Measurements from ENCODE around the gene HPCAL4. TPM values are rescaled to one million over a fixed set of nuclear protein-coding genes. Genes with fewer than 3 reads are reported as not detected.

Gene HPCAL4
- total RNA-seq, 2 donors from 2014 or later, result 0.06 TPM; not detected in 1

DNA sequence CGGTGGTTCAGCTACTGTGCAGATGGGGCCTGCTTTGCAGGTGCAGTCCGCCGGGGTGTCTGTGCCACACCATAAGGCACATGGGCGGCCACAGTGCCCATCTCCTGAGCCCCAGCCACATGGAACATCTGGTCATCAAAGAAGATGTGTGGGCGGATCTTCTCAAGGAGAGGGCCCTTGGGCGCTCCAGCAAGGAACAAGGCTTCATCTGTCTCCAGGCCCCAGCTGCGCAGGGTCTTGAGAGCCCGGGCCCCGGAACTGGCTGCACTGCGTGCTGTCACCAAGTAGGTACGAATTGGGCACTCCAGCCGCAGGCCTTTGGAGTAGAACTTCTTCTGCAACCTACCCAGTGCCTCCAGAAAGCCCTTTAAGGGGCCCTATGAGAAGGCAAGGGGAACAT is 32.1 kb downstream of the HPCAL4 start:
- ATAC-seq (no peak), DNase-seq (no peak)
- intact Hi-C loops (cut with DNase I, micrococcal nuclease), result loop anchor here in 1 of 2 donors (10.0 kb wide), 1 partner anchor 54 kb away; no protein-coding TSS in a partner anchor

DNA sequence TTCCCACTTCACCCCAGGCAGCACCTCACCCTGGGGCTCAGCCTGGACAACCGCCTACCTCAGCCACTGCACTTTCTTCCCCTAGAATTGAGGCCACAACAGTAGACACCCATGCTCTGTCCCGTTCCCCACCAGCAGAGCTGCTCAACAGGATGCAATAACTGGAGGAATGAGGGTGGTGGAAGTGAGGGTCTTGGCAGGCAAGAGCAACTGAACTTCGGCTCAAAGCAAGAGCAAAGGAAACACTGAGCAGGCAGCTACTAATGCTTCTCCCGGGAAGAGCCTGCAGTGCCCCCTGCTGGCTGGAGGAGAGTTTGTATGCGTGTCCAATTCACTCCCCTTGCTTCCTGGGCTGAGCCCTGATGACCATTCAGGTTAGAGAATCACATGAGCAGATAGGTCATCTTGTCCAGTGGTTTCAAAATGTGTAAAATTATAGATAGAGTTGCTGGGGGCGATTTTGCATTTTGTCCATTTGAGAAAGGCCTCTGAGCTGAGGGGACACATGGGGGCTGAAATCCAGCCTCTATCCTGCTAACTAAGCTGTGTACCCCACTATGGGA is 33.2 kb downstream of the HPCAL4 start:
- intact Hi-C loops (cut with DNase I, micrococcal nuclease), result loop anchor here in 1 of 2 donors (10.0 kb wide), 1 partner anchor 53 kb away; no protein-coding TSS in a partner anchor
- peak in 1 of 2 donors; percentile 71 for DNase-seq
- peak; percentile 77 for ATAC-seq

DNA sequence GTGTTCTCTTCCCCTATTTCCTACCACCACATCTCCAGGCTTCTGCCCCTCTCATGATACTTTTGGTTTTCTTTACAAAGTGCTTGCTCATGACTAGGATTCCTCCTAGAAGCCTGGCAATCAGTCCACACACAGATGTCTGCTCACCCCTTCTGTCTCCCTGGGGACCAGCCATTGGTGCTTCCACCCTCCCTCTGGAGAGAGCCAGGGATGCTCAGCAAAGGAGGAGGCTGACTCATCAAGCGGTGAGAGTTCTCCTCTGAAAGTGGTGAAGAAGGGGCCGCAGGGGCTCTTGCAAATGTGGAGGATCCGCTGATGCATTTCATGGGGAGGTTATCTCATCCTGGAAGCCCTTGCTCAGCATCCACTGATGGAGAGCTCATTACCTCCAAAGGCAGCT is 33.8 kb downstream of the HPCAL4 start:
- no peak for ATAC-seq
- no peak for DNase-seq
- intact Hi-C loops (cut with DNase I, micrococcal nuclease), result loop anchor here in 1 of 2 donors (10.0 kb wide), 1 partner anchor 53 kb away; no protein-coding TSS in a partner anchor

DNA sequence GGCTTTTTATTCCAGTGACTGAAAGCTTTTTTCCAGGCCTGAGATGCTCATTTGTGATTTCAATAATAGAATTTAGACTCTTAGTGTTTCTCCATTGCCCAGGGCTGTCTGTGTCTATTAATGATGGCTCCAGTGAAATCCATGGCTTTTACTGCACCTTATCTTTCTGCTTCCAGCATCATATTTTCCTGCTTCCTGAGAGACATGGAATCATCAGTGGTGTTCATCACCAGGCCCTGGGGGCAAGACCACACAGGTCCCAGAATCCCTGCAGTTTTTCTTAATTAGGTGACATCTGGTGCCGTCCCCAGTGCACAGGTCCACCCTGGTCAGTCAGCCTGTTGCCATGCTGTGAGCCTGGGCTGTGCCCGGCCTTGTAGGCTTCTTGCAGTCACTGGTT is 34.8 kb downstream of the HPCAL4 start:
- intact Hi-C loops (cut with DNase I, micrococcal nuclease), result loop anchor here in 1 of 2 donors (10.0 kb wide), 1 partner anchor 52 kb away; no protein-coding TSS in a partner anchor
- ATAC-seq (no peak), DNase-seq (no peak)

DNA sequence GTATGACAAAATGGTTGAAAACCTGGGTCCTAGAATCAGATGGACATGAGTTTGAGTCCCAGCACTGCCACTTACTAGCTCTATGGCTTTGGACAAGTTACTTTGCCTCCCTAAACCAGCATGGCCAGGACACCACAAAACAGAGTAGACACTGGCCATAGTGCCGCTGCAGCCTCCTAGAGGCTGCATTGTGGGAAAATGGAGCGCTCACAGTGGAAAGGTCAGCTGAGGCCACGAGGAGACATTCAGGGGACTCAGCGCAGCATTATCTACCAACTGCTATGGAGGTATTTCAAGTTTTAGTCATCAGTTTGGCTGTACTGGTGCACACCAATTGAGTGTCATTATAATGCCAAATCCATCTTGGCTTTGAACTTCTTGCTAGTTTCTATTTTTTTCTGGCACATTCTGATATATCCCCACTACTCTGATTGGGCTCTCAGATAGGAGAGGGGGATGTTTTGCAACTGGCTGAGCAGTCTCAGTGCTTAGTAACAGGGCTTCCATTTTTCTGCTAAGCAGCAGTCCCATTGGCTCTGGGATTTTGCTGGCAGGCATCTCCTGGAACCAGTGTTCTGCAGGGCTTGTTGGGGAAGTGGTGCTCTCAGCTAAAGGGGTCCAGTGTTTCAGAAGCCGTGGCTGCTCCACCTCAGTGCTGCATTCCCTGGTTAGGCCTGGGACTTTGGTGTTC is 35.5 kb downstream of the HPCAL4 start:
- no peak for DNase-seq
- no peak for ATAC-seq
- intact Hi-C loops (cut with DNase I, micrococcal nuclease), result loop anchor here in 1 of 2 donors (10.0 kb wide), 1 partner anchor 51 kb away; no protein-coding TSS in a partner anchor

DNA sequence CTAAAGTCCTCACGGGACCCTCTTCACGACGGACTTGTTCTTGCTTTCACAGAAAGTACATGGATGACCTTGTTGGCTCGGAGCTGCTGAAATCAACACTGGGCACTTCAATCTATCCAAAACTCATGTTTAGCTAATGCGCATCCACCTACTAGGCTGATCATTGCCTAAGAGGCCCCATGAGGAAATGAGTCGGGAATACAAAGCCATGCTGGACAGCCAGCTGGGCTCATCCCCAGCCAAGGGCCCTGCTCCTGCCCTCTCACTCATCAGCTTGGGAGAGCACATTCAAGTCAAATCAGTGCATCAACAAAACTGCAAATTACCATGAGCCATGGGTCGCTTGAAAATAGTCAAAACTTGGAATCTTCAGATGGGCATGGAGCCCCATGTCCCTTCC is 36.9 kb downstream of the HPCAL4 start:
- intact Hi-C loops (cut with DNase I, micrococcal nuclease), result loop anchor here in 1 of 2 donors (10.0 kb wide), 1 partner anchor 49 kb away; no protein-coding TSS in a partner anchor
- ATAC-seq (no peak), DNase-seq (no peak)

DNA sequence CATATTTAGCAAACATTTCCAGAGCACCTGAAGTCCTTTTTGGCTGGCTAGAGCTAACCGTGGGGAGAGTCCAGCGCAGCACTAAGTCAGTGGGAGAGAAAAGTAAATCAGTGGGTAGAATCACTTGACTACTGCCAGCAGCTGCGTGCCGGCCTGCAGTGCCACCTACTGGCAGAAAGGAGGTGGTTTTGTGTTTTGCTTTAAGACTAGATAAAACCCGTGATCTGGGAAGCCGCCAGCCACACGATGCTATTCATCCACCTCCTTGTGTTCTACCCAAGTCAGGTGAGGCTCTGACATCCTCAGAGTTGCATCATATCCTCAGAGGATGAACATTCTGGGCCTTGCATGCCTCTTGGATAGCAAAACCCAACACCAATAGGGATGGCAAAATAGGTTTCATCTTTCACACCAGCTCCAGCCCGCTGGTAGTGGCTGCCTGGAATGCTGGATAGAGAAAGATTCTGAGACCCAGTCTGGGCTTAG is 37.6 kb downstream of the HPCAL4 start:
- ATAC-seq, result peak; percentile 85
- peak; percentile 62 to 82 for DNase-seq
- intact Hi-C loops (cut with DNase I, micrococcal nuclease), result loop anchor here (1.0 to 10.0 kb wide), 2 partner anchors 47 to 49 kb away; no protein-coding TSS in a partner anchor

DNA sequence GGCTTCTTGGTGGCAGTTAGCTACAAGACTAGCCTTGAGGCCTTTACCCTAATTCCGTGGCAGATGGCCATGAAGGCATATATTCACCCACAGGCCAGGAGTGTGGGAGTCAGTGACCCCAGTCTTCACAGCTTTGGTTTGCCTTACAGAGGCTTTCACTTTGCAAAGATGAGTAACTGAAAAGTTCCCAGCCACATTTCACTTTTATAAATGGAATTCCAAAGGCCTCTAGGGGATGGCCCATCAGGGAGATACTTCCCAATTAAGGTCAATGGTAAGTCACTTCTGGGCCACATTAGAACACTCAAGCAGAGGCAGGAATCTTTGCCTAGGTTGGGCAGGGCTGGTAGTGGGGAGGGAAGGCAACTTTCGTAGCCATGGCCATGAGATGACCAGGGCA is 38.7 kb downstream of the HPCAL4 start:
- intact Hi-C loops (cut with DNase I, micrococcal nuclease), result loop anchor here in 1 of 2 donors (10.0 kb wide), 1 partner anchor 48 kb away; no protein-coding TSS in a partner anchor
- DNase-seq, result no peak
- no peak for ATAC-seq

DNA sequence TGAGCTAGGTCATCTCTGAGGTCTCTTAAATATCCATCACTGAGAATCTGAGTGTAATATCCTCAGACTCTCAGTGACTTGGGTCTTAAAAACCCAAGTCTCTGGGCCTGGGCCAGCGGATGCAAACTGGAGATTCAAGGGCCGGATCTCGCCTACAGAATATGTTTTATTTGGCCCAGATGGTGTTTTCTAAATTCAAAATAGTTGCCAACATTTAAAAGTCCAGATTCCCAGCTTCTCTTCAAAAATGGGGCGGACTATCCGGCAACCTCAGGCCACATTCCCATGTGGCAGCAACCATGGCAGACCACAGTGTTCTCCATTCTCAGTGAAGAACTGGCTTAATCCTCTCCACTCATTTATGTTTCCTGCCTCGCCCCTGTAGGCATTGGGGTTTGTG is 39.1 kb downstream of the HPCAL4 start:
- intact Hi-C loops (cut with DNase I, micrococcal nuclease), result loop anchor here in 1 of 2 donors (10.0 kb wide), 1 partner anchor 47 kb away; no protein-coding TSS in a partner anchor
- no peak for ATAC-seq
- no peak for DNase-seq

DNA sequence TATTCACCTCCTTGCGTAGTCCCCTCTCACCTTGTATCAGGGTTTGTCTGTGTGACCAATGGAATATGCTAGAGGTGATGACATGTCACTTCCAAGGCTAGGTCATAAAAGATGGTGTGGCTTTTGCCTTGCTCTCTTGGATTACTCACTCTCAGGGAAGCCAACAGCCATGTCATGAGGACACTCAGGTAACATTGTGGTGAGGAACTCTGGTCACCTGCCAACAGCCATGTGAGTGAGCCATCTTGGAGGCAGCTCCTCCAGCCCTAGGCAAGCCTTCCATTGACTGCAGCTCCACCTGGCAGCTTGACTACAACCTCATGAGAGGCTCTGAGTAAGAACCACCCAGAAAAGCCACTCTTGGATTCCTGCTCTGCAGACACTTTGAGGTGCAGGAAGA is 40.8 kb downstream of the HPCAL4 start:
- DNase-seq (no peak), ATAC-seq (no peak)
- intact Hi-C loops (cut with DNase I, micrococcal nuclease), result loop anchor here in 1 of 2 donors (10.0 kb wide), 1 partner anchor 46 kb away; no protein-coding TSS in a partner anchor

DNA sequence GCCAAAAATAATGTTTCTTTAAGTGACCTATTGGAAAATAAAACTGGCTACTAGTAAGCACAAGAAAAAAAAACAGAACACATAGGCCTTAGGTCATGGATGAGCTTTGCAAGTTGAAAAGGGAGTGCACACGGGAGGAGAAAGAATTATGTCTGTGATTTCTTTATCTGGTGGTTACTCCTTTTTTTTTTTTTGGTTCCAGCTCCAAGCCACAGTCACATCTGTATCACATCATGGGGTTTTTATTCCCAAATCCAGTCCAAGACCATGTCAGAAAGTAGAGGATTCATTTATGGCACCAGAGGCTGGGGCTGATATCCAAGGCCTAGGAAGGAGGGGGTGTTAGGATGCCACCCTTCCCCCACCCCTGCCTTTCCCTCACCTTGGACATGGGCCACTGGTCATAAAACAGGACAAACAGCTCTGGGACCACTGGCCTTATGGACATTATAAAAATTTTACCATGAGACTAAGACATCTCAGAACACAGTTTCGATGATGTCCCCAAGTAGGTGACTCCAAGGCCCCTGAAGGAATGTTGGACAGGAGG is 41.5 kb downstream of the HPCAL4 start:
- intact Hi-C loops (cut with DNase I, micrococcal nuclease), result loop anchor here in 1 of 2 donors (10.0 kb wide), 1 partner anchor 45 kb away; no protein-coding TSS in a partner anchor
- DNase-seq (no peak), ATAC-seq (no peak)

DNA sequence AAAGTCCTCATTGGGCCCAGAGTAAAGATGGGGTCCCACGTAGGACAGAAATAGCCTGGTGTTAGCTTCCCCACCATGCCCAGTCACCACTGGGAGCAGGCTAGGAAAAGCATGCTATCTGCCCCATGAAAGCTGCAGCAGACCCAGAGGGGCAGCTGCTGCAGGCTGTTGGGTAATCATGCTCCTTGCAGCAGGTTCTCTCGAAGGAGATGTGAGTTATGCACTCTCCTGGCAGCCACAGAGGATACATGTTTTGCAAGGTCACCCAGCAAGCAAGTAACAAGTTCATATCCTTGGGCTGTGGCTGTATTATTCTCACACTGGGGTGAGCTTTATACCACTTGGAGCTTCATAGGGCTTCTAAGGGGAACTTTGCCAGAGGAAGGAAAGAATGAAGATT is 42.7 kb downstream of the HPCAL4 start:
- no peak for ATAC-seq
- no peak for DNase-seq
- intact Hi-C loops (cut with DNase I, micrococcal nuclease), result no loop called here

DNA sequence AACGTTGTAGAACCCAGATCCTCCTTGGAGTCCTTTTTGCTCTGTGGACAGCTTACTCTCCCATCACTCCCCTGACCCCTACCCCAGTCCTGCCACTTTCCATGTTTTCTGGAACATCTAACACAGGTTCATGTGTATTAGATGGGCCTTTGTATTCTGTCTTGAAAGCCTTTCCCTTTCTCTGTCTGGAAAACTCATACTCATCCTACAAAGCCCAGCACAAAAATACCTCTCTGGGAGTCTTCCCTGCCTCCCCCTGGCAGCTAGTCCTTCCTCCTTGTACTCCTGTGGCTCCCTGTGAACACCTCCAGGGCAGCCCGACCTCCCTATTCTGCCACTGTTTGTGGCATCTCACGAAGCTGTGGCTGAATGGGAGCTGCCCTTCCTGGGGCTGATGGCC is 44.0 kb downstream of the HPCAL4 start:
- no peak for ATAC-seq
- intact Hi-C loops (cut with DNase I, micrococcal nuclease), result no loop called here
- no peak for DNase-seq

DNA sequence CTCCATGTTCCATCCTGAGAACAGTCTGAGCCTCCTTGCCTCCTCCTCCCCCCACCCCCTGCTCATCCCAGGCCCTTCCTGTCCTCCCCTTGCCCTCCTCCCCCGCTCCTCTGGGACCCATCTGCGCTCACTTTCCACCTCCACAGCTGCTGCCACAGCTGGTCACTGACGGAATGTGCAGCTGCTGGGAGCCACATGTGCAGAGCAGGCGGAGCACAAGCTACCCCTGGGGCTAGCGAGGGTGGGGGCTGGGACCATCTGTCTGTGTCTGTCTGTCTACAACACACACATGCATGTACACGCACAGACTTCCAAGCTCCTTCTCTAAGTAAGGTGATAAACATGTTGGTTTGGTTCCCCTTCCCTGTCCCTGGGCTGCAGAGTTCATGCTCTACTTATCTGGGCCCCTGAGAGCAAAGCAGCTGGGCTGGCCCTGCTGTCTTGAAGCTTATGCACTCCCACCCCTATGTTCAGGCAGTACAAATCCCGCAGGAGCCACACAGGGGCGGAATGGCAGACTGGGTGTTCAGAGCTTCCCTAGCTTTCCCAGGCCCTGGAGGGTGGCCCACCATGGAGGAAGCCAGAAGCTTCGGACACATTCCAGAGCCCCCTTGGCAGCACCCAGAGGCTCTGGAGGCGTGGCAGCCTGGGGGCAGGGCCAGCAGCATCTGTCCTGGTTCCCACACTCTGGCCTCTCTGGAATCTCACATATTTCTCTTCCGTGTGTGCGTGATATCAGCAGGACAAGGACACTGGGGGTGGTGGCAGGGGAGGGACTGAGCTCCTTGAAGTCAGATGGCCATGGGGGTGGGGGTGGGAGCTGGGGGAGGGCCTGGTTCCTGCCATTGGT is 44.8 kb downstream of the HPCAL4 start:
- DNase-seq, result peak; percentile 36 to 47
- intact Hi-C loops (cut with DNase I, micrococcal nuclease), result no loop called here
- ATAC-seq, result no peak

DNA sequence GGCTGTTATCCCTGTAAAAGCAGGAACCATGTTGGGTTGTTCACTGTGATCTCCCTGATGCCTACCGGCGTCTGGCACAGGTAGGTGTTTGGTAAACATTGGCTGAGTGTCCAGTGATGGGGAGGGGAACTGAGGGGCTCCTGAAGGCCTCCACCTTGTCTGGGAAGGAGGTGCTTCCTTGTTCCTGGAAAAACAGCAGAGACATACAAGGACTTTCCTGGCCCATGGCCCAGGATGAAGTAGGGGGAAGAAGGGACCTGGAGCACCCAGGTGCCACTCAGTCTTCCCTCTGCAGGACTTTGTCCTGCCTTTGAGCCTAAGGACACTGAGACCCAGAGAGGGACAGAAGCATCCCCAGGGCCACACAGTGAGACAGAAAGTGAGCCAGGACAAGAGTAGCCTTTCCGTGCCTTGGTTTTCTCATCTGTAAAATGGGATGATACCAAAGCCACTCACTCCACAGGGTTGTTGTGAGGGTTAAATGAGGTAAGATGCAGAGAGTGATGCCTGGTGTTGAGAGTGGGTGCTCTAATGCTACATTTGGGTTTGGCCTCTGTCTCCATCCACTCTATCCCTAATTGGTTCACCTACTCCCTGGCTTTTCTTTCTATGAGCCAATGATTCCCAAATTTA is 45.7 kb downstream of the HPCAL4 start:
- intact Hi-C loops (cut with DNase I, micrococcal nuclease), result no loop called here
- DNase-seq (no peak), ATAC-seq (no peak)

DNA sequence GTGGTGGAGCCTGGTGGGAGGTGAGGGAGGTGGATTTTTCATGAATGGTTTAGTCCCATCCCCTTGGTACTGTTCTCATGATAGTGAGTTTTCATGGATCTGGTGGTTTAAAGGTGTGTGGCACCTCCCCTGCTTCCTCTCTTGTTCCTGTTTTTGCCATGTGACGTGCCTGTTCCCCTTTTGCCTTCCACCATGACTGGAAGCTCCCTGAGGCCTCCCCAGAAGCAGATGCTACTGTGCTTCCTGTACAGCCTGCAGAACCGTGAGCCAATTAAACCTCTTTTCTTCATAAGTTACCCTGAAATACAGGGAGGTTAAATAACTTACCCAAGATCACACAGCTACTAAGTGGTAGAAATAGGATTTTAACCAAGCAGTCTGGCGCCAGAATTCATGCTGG is 47.5 kb downstream of the HPCAL4 start:
- ATAC-seq (no peak), DNase-seq (no peak)
- intact Hi-C loops (cut with DNase I, micrococcal nuclease), result no loop called here

DNA sequence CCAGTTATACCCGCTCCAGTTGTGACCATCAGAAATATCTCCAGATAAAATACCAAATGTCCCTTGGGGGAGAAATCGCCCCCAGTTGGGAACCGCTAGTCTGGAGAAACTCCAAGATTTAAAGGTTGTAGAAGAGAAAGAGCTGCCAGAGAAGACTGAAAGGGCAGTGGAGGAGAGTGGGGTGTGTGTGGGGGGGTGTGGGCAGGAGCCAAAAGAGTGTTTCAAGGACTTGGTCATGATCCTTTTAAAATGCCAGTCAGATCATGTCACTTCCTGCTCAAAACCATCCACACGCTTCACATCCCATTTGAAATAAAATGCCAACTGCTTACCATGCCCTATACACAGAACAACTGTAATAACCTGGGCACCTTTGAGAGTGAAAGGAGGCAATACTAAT is 48.4 kb downstream of the HPCAL4 start:
- DNase-seq (no peak), ATAC-seq (no peak)
- intact Hi-C loops (cut with DNase I, micrococcal nuclease), result no loop called here

DNA sequence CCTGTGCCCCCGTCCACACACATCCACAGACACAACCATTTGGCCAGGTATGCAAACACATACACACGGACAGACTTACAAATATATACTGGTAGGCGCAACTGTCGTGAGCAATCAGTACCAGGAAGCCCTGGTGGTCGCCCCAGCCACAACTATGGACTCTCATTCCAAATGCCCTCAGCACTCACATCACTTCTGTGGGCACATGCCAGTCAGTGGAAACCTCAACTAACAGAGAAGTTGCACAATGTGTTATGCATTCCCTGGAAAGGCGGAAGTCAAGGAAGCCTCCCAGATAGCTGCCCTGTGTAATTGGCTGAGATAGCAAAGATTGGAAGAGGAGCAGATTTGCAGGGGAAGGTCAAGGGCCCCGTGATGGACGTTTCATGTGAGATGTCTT is 50.4 kb downstream of the HPCAL4 start:
- no peak for ATAC-seq
- intact Hi-C loops (cut with DNase I, micrococcal nuclease), result no loop called here
- DNase-seq, result no peak

Measured in left colon (tissue), 2 donors.